HG02884 (cell line): ENCODE data around the gene PCNX2.

Experiments used
- ATAC-seq: cut with Tn5 transposase; IDR thresholded peaks from one replicate; pipeline ENCODE4 v1.9.1; 2021; ENCODE audit warnings: mild to moderate bottlenecking, moderate library complexity; ENCODE audit not compliant: unreplicated experiment

Gene PCNX2

DNA sequence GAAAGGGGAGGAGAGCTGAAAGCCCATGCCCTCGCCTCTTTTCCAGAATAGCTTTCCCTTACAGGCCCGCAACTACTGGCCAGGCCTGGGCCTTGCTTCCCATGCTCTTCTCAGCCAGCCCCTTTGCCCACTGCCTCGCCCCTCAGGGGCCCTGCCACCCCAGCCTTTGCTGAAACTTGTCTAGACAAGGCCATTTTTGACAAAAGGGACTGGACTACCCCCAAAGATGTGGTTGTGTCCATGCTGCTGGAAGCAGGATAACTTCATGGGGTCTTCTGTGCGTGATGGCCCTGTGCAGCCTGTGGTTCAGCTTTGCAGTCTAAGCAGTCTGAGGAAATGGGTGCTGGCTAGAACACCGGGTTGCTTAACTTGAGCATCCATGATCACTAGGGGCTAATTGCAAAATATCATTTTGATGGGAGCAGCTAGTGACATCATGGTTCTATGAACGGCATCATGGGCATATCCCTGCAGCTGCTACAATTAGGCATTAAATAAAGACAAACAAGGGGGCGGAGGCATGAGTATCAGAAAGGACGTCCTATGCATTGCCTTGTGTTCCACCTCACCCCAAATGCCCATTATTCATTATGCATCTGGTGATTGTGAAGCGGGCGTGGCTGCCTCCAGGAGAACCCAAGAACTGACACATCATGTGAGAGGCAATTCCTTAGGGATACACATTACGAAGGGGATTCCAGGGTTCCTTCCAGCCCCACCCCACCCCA, 308.3 kb downstream of the PCNX2 start:
- no peak for ATAC-seq

DNA sequence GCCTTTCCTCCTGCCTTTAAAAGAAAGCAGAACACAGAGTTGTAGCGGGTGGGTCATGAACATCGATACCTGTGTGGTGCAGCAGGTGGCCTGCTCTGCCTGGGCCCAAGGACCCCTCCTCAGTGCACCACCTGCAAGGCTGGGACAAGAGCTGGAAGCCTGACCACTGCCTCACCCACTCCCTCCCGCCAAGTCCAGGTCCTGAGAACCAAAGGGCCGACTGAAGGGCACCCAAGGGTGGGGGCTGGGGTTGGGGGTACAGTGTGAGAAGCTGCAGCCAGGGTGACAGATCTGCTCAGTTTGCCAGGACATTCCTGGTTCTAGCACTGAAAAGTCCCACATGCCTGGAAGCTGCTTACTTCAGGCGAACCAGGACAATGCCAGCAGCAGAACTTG, 309.0 kb downstream of the PCNX2 start:
- no peak for ATAC-seq

GRCh38 chr1:232985882-232986526, 309.5 kb downstream of the PCNX2 start:
- ATAC-seq = no peak

DNA sequence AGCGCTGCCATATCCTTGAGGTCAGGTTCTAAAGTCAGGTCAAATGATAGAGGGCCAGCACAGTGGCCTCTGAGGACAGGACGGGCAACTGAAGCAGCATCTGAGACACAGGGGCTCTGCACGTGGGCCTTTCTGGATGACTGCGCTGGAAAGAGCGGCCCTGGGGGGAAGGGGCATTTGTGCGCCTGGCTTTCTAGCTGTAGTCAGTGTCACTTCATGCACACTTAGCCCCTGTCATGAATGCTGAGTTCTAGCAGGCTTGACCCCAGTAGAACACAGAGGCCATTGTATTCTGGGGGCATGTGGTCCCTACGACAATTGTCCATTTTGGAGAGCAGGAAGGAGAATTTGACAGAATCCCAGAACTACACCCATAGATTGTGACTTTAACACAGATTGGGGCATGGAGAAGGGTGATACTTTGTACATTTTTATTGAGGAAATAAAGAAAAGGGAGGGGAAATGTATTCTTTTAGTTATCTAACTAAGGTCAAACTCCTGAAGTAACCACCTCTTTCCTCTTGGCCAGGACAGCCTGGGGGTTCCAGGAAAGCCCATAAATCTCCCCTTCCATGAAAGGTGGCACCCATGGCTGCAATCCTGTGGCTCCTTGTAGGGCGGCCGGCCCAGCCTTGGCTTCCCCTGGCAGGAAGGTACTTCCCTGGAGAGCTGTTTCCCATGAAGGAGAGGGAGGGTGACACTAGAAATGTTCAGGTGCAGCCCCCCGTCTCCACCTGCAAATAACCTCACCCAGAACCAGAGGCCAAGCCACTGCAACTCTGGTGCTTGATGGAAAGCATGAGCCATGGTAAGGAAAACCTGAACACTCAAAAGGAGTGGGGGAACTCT, 310.7 kb downstream of the PCNX2 start:
- ATAC-seq = no peak

- ATAC-seq = no peak
These were observed 311.5 kb downstream of the PCNX2 start for GRCh38 chr1:232983817-232984567.

DNA sequence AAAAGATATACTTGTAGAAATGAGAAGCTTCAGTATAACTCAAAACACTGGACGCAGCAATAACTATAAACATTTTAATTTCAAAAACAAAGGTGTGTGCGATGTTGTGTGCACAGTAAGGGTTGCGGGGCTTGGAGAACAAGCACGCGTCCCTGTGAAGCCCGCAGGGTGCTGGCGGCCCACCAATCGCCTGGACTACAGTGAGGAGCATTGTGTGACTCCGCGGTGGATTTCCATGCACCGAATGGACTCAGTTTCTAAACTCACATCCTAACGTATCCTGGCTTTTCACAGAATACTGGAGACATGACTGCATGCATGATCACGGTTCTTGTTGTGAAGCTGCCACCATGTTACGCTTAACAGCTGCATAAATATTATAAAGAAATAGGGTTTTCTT, 312.1 kb downstream of the PCNX2 start:
- ATAC-seq = no peak

GRCh38 chr1:232982238-232982944, 313.1 kb downstream of the PCNX2 start:
- ATAC-seq = no peak

DNA sequence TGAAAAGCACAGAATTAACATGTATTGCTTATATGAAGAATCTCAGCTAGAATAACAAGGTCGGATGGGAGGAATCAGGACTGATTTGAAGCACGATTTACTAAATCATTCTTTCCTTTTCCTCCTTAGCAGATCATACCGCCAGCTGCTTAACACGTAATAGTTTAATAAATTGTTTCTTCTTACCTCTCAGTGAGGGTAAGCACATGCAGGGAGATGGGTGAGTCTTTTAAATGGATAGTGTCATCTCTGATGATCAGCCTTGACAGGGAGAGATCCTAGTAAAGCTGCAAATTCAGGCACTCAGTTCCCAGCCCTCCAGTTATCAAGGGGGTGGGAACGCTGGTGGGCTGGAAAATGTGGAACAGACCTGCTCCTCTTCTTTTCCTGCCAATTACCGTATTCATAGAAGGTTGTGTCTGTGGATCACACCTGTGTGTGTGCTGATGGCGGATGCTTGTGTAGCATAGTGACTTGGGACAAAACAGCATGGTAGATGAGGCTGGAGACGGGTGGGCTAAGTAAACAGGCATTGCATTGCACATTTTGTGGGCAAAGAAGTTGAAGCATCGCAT, 314.5 kb downstream of the PCNX2 start:
- no peak for ATAC-seq

DNA sequence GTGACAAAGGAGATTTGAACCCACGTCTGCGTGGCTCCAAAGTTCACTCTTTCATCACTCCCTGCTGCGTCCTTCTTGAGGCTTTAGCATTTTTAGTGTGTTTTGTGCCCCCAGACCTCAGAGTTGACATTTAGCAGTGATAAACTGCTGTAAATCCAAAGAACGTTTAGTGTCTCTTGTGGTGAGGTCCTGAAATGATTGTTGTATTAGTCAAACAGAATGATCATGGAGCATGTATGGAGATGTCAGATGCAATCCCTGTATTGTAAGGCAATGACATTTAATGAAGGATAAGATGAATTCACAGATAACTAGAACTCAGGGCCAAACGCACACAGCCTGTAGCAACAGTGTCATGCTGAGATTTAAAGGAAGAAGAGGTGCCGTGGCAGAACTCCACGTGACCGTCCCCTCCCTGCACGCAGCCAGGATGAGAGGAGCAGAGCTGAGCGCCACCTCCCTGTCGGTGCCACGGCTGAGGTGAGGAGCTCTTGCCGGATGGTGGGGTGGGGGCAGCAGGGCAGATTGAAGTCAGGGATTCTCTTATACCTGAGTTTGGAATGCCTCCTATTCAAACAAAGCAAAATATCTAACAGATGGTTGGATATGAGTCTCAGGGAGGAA, 315.1 kb downstream of the PCNX2 start:
- ATAC-seq = no peak

DNA sequence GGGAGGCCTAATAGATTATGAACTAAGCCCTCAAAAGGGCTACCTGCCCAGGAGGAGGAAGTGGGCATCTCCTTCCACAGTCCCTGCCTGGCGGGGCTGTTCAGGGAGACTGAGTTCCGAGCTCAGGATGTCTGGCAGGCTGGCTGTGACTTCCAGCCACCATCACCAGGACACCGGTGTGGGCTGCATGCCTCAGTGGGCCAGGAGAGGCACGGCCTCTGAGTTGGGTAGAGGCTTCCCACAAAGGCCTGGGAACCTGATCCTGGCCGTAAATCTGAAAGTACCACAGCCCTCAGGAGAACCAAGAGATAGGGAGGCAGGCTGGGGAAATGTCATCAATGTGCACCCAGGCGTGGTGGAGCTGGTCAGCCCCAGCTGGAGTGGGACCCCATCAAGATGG, 316.0 kb downstream of the PCNX2 start:
- ATAC-seq = no peak

DNA sequence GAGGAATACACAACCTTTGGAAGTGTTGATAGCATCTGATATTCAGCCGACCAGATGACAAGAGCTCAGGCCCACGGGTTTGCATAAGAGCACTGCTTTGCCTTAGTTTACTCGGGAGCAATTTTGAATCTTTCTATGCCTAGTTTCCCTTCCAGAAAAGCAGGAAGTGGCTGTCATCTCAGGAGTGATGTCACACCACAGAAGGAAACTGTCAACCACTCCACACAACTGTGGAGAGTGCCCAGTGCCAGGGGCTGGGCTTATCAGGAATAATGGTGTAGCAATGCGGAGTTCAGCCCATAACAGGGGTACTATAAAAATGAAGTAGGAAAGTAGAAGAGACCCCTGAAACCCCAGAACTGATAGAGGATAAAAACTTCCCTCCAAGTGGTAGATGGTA, 316.7 kb downstream of the PCNX2 start:
- ATAC-seq = no peak

DNA sequence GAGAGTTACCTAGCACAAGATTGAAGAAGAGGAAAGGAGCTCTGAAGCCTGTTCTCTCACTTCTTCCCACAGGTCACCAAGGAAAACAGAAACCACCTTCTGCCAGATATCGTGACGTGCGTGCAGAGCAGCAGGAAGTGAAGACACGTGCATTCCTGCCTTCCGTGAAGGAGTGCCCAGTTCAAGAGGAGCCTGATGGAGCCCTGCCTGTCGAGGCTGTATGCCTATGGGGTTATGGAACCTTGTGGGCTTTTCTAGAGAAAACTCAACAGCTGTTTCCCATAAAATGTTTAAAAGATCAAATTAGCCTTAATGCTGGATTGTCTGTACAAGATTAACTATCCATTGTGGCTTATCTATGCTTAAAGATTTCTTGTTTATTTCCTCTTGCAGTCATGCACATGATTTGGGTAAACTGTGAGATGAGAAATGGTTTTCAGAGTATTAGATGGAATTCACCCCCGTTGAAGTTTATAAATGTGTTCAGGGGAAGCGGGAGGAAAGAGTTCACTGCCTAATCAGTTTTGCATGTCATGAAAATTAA, 317.4 kb downstream of the PCNX2 start:
- no peak for ATAC-seq

- ATAC-seq = no peak
These were observed 320.6 kb downstream of the PCNX2 start for GRCh38 chr1:232974971-232975370.

- ATAC-seq = no peak
These were observed 321.6 kb downstream of the PCNX2 start for GRCh38 chr1:232973652-232974611.

- ATAC-seq = no peak
These were observed 325.0 kb downstream of the PCNX2 start for GRCh38 chr1:232970508-232970907.

GRCh38 chr1:232969799-232970198, 325.7 kb downstream of the PCNX2 start:
- no peak for ATAC-seq

GRCh38 chr1:232968965-232969364, 326.6 kb downstream of the PCNX2 start:
- ATAC-seq = no peak

DNA sequence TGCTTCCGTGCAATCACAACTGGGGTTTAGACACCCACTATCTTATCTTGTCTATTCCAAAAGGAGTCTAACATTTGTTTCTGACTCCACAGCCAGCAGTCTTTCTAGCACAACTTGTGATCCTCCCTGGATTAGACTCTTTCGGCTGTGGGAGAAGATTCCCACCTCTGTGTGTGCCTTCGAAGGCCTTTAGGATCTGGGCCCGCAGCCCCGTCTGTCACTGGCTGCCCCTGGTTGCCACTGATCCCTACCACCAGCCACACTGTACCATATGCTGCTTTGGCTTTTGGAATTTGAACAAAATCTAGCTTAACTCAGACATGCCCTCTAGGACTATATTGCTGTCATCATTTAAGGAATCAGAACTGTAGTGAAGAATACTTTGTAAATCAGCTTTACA, 327.1 kb downstream of the PCNX2 start:
- ATAC-seq = no peak
